22Rv1 (cell line): ENCODE measurements around the gene NT5C3B.
"Not testable (repeated sequence)": the region's sequence is repeated elsewhere in the genome, so short reads cannot be mapped to it uniquely, and the experiment has no call there.

Source experiments
- H3K27ac ChIP-seq: fragments of 450-650 bp; 2 replicates; pipeline ENCODE4 v1.5.1; 2017
- CTCF ChIP-seq: fragments of 450-650 bp; IDR thresholded peaks from 2 replicates; pipeline ENCODE4 v1.5.1; 2017; ENCODE audit warnings: mild to moderate bottlenecking
- ZFX ChIP-seq: fragments of 450-650 bp; IDR thresholded peaks from 2 replicates; pipeline ENCODE4 v1.6.1; 2017; ENCODE audit warnings: antibody characterized with exemption, borderline replicate concordance

The NT5C3B gene

GRCh38 chr17:41835800-41836549 lies at the start of gene NT5C3B:
Gene NT5C3B, minus strand, starts transcription at chr17:41836232. Its CDS starts 39 bp downstream, at chr17:41836193.
- no peak for TF ChIP-seq CTCF
- H3K27ac ChIP-seq = peak within 1 kb of the TSS; percentile 43

- no peak overlapping the region for H3K27ac ChIP-seq
- TF ChIP-seq CTCF = peak; percentile 26
- no peak for TF ChIP-seq ZFX
These were observed 49.7 kb upstream of the NT5C3B start for GRCh38 chr17:41885733-41886132.

GRCh38 chr17:41882756-41883155 lies 46.7 kb upstream of the NT5C3B start:
- no peak overlapping the region for H3K27ac ChIP-seq
- no peak for TF ChIP-seq ZFX
- no peak for TF ChIP-seq CTCF

GRCh38 chr17:41880130-41880529 lies 44.1 kb upstream of the NT5C3B start:
- TF ChIP-seq ZFX (no peak), CTCF (no peak)
- no peak overlapping the region for H3K27ac ChIP-seq

- H3K27ac ChIP-seq = not testable (repeated sequence)
These were observed 38.2 kb upstream of the NT5C3B start for GRCh38 chr17:41874293-41874670.

GRCh38 chr17:41873559-41874292 lies 37.7 kb upstream of the NT5C3B start:
- no peak overlapping the region for H3K27ac ChIP-seq
- TF ChIP-seq ZFX (no peak), CTCF (no peak)

GRCh38 chr17:41871789-41872188 lies 35.8 kb upstream of the NT5C3B start:
- no peak overlapping the region for H3K27ac ChIP-seq
- no peak for TF ChIP-seq ZFX
- TF ChIP-seq CTCF = no peak

GRCh38 chr17:41870627-41871026 lies 34.6 kb upstream of the NT5C3B start:
- TF ChIP-seq CTCF = no peak
- H3K27ac ChIP-seq = peak overlapping the region; percentile 42
